ENCODE measurements around the gene ERF.
A peak's percentile ranks its signal among the peaks of the same experiment; 100 is the strongest.

ERF gene

GRCh38 chr19:42253245-42254088 is 1.5 kb downstream of the ERF start:
- peak; percentile 64 for DNase-seq

DNA sequence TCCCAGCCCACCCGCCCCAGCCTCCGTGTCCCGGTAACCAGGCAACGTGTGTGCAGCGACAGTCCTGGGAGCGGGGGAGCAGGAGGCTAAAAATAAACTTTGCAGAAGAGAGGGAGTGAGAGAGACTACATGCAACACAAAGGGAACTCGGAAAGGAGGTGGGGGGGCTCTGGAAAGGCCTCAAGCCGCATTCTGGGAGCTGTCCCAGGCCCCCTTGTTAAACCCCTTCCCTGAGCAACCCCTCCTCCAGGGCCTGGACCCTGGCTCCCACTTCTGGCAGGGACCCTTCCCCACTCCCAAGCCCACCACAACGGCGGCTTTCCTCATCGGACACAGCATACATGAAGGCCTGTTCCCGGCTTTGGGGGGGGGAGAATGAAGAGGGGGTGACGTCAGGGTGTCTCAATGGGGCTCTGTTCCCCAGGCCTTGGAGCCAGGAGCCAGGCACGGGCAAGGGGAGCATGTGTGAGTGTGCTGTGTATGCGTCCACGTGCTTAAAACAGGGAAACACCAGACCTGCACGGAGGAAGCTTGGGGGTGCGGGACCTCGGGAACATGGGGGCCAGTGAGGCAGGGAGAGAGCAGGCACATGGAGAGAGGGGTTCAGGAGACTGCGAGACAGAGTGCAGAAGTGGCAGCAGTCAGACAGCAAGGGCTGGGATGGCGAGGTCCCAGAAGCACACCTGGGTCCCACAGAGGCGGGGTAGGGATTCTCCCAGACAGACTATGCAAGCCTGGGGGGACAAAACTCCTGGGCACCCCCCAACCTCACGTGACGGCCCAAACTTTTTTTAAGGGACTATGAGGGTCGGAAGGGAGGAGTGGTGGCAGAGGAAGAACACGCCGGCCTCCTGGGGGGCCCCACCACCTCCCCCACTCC is 2.3 kb downstream of the ERF start:
- DNase-seq = peak; percentile 33

DNA sequence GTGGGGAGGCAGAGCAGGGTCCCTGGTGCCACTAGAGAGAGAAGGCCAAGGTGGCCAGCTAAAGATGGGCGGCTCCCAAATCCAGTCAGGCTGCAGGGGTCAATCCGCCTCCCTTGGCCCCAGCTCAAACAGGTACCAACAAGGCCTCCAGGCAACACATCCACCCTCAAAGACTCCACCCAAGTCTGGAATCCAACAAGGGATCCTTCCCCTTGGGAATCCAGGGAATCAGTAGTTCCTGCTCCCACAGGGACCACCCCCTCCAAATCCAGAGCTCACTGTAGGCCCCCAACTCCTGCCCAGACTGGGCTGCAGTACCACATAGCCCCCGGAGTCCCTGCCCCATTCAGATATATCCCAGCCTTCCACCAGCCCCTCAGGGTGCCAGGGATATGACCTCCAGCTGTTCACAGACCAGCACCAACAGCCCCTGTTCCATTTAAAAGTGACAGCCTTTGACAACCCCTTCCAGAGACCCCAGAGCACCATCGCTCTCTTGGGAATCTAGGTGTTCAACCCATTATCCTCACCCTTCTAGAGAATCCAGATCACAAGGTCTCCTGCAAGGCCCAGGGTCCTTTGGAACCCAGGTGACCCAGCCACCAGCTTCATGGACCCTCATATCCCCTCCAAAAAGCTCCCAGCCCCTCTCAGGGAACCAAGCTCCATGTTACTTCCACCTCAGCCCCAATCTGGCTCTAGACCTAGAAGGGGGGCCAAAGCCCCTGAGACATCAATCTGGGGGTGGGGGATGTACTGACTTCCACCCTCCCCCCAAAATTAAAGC is 3.2 kb downstream of the ERF start:
- no peak for DNase-seq

- DNase-seq = peak; percentile 29
These were observed 4.0 kb downstream of the ERF start for GRCh38 chr19:42250666-42251531.

DNA sequence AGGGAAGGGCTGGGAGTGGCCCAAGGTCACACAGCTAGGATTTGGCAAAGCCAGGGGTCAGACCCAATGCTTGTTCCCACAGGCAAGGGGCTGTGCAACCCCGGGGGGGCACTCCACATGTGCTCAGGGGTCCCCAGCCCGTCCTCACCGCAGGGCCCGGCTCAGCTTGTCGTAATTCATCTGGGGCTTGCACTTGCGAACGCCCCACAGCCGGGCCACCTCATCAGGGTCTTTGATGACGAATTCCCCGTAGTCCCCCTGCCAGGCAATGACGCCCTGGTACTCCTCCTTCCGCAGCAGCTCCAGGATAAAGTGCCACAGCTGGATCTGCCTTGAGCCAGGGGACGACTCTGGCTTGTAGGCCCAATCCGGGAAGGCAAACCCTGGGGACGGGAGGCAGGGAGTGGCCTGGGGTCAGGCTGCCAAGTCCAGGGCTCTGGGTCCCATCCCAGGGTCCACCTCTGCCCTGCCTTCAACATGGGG is 4.7 kb downstream of the ERF start:
- DNase-seq = peak; percentile 18

DNA sequence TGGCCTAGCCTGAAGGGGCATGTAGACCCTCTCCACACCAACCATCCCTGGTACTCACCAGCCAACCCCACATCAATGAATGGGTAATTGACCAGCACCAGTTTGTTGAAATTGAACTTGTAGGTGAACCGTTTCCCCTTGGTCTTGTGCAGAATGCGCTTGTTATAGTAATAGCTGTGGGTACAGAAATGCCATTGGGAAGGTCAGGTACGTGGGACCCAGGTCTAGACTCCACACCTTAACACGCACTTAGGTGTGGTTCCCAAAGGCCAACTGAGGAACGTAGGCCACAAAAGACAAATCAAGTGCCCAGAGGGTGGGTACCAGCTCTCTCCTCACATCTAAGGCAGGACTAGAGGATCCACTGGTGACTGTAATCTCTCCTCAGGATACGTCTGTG is 5.2 kb downstream of the ERF start:
- DNase-seq = no peak

DNA sequence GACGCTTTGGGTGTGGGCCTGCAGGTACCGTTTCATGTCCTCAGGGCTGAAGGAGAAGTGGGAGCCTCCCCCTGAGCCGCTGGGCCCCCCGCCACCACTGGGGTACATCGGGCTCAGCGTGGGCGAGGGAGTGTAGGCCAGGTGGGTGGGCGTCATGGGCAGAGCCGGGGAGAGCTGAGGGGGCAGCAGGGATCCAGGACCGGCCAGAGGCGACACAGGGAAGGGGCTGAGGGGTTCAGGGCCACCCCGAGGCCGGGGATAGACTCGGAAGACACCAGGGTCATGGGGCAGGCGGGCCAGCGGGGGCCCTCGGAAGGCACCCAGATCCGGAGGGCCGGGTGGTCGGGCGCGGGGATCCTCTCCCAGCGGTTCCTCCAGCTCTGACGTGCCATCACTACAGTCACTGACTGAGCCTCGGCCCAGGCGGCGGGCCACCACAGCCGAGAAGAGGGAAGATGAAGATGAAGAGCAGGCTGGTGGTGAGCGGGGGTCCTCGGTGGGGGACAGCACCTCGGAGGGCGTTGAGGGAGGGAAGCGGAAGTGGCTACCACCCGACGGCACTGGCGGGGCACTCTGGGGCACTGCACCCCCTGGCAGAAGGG is 5.7 kb downstream of the ERF start:
- DNase-seq = peak; percentile 40

- no peak for DNase-seq
These were observed 6.4 kb downstream of the ERF start for GRCh38 chr19:42248270-42249148.

DNA sequence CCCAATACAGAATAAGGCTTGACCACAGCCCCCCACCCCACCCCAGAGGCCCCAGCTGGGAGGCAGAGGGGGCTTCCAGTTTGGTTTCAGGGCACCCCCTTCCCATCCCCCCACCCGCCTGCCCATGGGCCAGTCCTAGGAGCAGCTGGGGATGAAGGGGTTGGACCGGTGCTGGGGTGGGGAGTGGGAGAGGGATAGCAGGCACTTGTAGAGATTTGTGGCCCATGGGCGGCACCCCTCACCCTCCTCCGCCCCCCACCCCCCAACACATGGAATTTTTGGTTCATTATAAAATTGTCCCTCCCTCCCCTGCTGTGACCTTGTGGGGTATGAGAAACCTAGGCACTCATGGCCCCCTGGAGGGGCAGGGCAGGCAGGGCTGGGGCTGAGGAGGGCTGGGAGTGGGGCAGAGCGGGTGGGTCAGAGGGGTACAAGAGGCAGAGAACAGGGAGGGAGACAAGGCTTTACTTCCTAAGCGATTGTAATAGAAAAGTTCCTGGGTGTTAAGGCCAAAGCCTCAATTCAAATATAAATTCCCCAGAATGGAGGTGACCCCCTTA is 7.2 kb downstream of the ERF start:
- peak; percentile 45 for DNase-seq

DNA sequence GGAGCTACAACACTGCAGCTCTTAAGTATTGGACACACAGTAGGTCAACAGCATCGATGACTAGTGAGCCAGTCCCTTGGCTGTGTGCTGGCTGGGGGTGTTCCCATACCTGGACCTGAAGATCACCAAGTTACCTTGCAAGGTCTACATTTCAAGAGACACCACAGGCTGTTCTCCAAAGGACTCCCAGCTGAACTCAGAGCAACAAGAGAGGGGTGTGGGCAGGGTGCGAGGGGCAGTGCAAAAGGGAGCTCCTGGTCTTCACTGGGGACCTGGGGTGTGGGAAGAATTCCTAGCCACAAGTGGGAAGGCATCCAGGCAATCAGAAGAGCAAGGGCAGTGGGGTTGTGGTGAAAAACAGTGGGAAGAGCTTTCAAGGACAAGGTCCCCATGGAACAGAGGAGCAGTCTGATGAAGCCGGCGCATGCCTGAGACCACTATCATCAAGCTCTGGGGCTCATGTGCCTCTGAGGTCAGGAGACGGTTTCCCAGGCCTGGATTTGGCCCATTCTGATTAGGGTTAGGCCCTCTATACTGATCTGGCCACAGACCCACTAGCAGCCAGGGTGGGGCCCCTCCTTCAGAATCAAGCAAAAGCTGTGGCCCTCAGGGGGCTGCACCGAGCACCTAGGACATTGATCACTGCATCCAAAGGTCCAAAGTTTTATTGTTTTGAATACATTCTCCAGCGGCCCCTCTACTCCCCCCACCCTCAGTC is 7.8 kb downstream of the ERF start:
- DNase-seq = peak; percentile 53

GRCh38 chr19:42246143-42246921 is 8.6 kb downstream of the ERF start:
- DNase-seq = peak; percentile 61

GRCh38 chr19:42245231-42245630 is 9.7 kb downstream of the ERF start:
- DNase-seq = no peak

- DNase-seq = peak; percentile 95
These were observed 10.3 kb downstream of the ERF start for GRCh38 chr19:42244347-42245220.

DNA sequence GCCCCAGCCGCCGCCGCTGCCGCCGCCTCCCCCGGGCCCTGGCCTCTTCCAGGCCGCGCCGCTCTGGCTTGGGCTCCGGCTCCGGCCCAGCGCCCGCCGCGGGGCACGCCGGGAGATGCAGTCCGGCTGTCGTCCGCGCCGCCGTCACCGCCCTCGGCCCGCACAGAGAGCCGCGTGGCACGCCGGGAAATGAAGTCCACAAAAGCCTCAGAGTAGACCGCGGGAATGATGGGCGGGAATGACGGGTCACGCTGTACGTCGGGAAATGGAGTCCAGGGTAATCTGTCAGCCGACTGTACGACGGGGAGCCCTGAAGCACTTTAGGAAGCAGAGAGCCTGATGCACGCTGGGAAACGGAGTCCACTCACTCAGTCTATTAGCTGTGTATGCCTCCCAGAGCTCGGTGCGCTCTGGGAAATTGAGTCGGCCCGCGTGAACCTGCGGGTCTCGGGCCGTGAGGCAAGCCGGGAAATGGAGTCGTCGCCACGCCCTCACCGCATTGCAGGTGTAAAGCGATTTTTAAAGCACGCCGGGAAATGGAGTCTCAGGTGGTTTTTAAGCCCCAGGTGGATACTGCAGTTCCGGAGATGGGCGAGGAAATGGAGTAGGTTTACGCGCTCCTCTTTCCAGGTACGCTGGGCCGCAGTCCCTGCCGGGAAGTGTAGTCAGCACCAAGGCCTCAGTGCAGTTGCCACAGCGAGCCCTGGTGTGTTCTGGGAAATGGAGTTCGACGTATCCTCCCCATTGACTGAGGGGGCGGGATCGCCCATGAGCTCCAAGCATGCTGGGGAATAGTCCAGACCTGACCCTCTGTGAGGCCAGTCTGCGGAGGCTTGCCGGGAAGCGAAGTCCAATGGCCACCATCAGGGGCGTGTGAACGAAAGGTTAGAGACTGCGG is 12.2 kb downstream of the ERF start, which contains the start of gene GSK3A:
Gene GSK3A, minus strand, starts transcription at position 91 of the 898 bp plus-strand sequence. CDS start 137 bp downstream, outside the sequence.
- peak; percentile 98 for DNase-seq

DNA sequence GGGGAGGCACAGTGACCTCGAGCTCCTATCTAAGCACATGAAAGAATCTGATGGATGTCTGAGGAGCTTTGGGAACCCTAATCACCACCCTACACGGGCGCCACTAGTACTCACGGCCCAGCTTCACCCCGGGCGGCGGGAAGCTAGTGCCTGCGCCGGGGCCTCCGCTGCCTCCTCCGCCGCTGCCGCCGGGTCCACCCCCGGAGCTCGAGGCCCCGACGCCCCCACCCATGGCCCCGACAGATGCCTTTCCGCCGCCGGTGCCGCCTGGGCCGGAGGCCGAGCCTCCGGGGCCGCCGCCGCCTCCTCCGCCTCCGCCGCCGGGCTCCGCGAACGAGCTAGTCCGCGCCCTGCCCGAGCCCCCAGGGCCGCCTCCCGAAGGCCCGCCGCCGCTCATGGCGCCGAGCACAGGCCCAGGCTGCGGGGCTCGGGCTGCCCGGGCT is 12.8 kb downstream of the ERF start:
- DNase-seq = no peak

DNA sequence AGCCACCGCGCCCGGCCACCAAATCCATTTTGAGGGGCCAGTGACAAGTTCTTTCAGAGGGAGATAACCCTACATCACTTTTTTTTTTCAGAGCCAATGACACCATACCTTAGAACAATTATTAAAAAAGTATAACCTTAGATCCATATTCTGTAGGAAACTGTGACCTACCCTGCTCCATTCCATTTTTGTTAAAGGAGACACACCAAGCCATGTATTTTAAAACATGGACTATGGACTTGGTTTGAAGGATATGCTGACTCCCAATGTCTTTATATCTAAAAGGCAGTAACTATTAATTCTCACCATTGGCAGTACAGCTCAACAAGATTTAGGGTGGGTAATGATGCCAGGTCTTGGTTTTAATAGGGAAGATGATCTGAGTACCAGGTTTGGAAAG is 13.6 kb downstream of the ERF start:
- DNase-seq = no peak

Measured in CD4-positive, alpha-beta T cell treated with Interleukin-10 for 1 hour (primary cell).